ENCODE data around the gene ADAMTS19.

DNA sequence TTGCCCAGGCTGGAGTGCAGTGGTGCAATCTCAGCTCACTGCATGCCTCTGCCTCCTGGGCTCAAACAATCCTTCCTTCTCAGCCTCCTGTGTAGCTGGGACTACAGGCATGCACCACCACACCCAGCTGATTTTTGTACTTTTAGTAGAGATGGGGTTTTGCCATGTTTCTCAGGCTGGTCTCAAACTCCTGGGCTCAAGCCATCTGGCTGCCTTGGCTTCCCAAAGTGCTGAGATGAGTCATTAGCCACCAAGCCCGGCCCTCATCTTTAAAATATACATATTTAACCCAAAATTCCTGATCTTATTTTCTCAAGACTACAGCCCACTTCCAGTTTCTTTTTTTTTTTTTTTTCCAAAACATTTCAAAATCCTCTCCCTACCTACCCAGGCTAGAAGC lies 256.1 kb downstream of the ADAMTS19 start:
- TF ChIP-seq, protein P1, sequence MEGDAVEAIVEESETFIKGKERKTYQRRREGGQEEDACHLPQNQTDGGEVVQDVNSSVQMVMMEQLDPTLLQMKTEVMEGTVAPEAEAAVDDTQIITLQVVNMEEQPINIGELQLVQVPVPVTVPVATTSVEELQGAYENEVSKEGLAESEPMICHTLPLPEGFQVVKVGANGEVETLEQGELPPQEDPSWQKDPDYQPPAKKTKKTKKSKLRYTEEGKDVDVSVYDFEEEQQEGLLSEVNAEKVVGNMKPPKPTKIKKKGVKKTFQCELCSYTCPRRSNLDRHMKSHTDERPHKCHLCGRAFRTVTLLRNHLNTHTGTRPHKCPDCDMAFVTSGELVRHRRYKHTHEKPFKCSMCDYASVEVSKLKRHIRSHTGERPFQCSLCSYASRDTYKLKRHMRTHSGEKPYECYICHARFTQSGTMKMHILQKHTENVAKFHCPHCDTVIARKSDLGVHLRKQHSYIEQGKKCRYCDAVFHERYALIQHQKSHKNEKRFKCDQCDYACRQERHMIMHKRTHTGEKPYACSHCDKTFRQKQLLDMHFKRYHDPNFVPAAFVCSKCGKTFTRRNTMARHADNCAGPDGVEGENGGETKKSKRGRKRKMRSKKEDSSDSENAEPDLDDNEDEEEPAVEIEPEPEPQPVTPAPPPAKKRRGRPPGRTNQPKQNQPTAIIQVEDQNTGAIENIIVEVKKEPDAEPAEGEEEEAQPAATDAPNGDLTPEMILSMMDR (IDR thresholded peaks at IDR 0.05): no peak
- no peak for TF ChIP-seq POLR2A (IDR thresholded peaks at IDR 0.05)

Data from Peyer's patch (tissue), 4 donors.